Measurements from ENCODE around the gene GPR61. TPM values are rescaled to one million over a fixed set of nuclear protein-coding genes. Genes with fewer than 3 reads are reported as not detected.
A peak's percentile ranks its signal among the peaks of the same experiment; 100 is the strongest.

Gene GPR61
- total and polyA plus RNA-seq, 9 of the 15 experiments (the other 6 are each of a cell fraction or from before 2014, with no cell fraction given), result 0.04 to 1.1 (median 0.25) TPM; not detected in 4

DNA sequence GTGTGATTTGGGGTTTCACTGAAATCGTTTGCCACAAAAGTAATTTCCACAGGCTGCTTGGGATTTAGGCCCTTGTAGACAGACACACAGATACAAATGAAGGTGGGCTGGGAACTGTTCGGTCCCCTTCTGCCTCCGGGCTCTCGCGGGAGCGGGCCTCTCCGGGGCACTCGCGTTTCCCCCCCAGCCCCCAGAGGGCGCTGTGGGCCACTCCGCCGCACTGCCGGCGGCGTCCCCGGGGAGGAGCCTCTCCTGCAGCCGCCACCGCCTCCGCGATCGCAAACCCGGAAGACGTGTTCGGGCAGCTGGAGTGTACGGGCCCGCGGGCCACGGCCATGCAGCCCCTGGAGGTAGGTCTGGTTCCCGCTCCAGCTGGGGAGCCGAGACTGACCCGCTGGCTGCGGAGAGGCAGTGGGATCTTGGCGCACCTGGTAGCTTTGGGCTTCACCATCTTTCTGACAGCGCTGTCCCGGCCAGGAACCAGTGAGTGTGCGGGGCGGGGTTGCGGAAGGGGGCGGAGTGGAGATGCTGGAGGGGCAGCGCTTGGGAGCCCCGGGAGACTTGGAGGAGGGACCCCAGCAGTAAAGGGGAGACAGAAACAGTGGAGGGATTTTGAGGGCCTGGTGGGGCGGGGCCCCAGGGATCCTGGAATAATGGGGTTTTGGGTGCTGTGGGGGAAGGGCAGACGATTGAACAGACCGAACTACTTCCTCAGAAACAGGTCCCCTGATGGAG, 45.7 kb upstream of the GPR61 start, which contains the start of gene CYB561D1 (continued):
- TF ChIP-seq RNF219 (CRISPR knock-in tag; IDR thresholded peaks at IDR 0.05) (no peak), EWSR1 (IDR thresholded peaks at IDR 0.05; ENCODE audit: borderline replicate concordance, low read depth, partially characterized antibody) (no peak), ZBED1 (IDR thresholded peaks at IDR 0.05) (no peak), MAFF (IDR thresholded peaks at IDR 0.05; ENCODE audit: low read length) (no peak; the same call in 1 of the 2 replicates), NFYB (IDR thresholded peaks at IDR 0.05; ENCODE audit: extremely low read depth, insufficient read length) (no peak), ZNF217 (CRISPR knock-in tag; IDR thresholded peaks at IDR 0.05) (no peak), MAZ (CRISPR knock-in tag; conservative IDR thresholded peaks at IDR 0.05 in 1 of 2, IDR thresholded peaks at IDR 0.05 in 1 of 2) (peak; percentile 89 to 94), SUPT5H (IDR thresholded peaks at IDR 0.05) (peak; percentile 83), NRF1 (conservative IDR thresholded peaks at IDR 0.05 in 1 of 2, IDR thresholded peaks at IDR 0.05 in 1 of 2) (peak; percentile 41 to 56), NR4A1 (CRISPR knock-in tag; IDR thresholded peaks at IDR 0.05) (no peak), NR4A1 (tag; IDR thresholded peaks at IDR 0.05) (0 out of 2 replicates have a peak, but pooled peaks have one; percentile 35)
- TF ChIP-seq, protein P1, sequence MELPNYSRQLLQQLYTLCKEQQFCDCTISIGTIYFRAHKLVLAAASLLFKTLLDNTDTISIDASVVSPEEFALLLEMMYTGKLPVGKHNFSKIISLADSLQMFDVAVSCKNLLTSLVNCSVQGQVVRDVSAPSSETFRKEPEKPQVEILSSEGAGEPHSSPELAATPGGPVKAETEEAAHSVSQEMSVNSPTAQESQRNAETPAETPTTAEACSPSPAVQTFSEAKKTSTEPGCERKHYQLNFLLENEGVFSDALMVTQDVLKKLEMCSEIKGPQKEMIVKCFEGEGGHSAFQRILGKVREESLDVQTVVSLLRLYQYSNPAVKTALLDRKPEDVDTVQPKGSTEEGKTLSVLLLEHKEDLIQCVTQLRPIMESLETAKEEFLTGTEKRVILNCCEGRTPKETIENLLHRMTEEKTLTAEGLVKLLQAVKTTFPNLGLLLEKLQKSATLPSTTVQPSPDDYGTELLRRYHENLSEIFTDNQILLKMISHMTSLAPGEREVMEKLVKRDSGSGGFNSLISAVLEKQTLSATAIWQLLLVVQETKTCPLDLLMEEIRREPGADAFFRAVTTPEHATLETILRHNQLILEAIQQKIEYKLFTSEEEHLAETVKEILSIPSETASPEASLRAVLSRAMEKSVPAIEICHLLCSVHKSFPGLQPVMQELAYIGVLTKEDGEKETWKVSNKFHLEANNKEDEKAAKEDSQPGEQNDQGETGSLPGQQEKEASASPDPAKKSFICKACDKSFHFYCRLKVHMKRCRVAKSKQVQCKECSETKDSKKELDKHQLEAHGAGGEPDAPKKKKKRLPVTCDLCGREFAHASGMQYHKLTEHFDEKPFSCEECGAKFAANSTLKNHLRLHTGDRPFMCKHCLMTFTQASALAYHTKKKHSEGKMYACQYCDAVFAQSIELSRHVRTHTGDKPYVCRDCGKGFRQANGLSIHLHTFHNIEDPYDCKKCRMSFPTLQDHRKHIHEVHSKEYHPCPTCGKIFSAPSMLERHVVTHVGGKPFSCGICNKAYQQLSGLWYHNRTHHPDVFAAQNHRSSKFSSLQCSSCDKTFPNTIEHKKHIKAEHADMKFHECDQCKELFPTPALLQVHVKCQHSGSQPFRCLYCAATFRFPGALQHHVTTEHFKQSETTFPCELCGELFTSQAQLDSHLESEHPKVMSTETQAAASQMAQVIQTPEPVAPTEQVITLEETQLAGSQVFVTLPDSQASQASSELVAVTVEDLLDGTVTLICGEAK (IDR thresholded peaks at IDR 0.05), result peak; percentile 63; the same call in 1 of the 2 replicates
- TF ChIP-seq, protein P1 (CRISPR knock-in tag; IDR thresholded peaks at IDR 0.05), result no peak
- TF ChIP-seq, protein P2, sequence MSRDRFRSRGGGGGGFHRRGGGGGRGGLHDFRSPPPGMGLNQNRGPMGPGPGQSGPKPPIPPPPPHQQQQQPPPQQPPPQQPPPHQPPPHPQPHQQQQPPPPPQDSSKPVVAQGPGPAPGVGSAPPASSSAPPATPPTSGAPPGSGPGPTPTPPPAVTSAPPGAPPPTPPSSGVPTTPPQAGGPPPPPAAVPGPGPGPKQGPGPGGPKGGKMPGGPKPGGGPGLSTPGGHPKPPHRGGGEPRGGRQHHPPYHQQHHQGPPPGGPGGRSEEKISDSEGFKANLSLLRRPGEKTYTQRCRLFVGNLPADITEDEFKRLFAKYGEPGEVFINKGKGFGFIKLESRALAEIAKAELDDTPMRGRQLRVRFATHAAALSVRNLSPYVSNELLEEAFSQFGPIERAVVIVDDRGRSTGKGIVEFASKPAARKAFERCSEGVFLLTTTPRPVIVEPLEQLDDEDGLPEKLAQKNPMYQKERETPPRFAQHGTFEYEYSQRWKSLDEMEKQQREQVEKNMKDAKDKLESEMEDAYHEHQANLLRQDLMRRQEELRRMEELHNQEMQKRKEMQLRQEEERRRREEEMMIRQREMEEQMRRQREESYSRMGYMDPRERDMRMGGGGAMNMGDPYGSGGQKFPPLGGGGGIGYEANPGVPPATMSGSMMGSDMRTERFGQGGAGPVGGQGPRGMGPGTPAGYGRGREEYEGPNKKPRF (IDR thresholded peaks at IDR 0.05; ENCODE audit: low read depth, low read length), result no peak

All from K562 (cell line).